ENCODE measurements around the gene GRID1.
"Not testable (repeated sequence)": the region's sequence is repeated elsewhere in the genome, so short reads cannot be mapped to it uniquely, and the experiment has no call there.

The GRID1 gene

DNA sequence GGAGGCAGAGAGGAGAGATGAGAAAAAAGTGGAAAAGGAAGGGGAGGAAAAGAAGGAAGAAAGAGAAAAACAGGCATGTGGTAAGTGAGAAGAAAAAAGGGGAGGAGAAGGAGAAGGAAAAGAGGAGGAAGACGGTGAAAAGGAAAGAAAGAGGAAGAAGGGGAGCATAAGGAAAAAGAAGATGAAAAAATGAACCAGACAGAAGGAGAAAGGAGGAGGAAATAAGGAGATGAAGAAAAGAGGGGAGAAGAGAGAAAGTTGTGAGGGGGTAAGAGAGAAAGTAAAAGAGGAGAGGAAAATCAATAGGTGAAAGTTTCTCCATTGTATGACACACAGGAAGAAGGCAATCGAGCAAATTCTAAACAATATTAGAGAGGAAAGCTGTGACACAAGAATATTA is 663.8 kb downstream of the GRID1 start:
- DNase-seq (ENCODE audit: low spot score) = no peak

DNA sequence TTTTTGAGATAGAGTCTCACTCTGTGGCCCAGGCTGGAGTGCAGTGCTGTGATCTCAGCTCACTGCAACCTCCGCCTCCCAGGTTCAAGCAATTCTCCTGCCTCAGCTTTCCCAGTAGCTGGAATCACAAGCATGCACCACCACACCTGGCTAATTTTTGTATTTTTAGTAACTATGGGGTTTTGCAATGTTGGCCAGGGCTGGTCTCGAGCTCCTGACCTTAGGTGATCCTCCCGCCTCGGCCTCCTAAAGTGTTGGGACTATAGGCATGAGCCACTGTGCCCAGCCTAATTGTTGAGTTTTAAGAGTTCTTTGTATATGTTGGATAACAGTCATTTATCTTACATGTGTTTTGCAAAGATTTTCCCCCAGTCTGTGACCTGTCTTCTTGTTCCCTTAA is 667.5 kb downstream of the GRID1 start:
- DNase-seq (ENCODE audit: low spot score) = not testable (repeated sequence)

DNA sequence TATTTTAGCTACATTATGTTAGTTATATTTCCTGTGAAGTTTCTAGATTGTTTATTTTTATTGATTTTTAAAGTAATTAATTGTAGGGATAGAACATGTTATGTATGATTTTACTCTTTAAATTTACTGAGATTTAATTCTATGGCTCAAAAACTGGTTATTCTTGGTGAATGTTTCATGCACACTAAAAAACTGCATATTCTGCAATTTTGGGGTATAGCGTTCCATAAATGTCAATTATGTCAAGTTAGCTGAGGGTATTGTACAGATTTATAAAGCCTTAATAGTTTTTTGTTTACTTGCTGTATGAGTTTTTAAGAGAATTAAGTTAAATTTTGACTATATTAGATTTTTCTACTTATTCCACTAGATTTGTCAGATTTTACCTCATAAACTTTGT is 669.7 kb downstream of the GRID1 start:
- DNase-seq (ENCODE audit: low spot score) = no peak

DNA sequence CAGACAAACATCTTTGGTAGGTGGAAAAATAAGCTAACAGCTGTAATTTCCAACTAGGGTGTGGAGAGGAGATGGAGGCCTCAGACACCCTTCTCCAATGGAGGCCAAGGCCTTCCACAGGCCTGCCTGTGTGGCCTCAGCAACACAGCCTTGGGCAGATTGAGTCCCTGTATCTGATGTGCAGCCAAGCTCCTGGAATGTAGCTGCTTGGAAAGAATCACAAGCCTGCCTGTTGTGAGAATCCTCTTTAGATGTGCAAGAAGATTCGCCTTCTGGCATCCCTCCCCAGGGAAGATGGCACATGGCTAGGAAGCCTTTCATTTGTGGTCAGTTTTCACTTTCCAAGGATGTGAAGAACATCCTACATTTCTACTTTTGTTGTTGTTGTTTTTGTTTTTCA is 684.0 kb downstream of the GRID1 start:
- no peak for DNase-seq (ENCODE audit: low spot score)

DNA sequence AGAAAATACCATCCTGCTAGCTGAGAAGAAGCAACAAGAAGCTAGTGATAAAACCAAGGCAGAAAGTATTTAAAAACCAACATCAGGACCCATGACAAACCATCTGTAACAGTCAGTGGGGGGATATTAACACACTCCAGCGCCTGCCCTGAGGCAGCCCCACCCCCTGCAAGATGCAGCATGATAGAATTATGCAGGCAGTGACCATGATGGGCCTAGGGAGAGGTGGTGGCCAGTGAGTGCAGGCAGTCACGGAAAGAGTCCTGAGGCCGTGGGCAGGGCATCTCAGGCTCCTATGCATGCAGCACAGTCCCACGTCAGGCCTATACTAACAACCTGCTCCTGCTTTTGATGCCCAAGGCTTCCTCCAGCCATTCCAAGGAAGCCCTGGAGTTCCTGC is 686.9 kb downstream of the GRID1 start:
- DNase-seq (ENCODE audit: low spot score) = no peak

DNA sequence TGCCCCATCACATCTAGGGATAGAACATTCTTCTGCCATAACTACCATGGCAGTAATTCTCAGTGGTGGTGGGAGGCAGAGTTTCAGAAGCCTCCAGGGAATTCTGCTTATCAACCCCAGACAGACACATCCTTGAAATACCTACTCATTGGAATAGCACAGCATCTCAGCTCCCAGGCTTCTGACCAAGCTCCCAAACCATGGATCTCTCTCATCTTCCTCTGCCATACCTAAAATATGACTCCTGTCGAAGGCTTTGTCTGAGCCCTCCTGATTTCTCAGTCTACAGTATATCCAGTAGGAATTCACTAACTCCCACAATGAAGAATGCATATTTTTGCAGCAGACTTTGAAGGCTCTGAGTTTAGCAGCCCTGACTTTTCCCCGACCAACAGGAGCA is 687.5 kb downstream of the GRID1 start:
- no peak for DNase-seq (ENCODE audit: low spot score)

DNA sequence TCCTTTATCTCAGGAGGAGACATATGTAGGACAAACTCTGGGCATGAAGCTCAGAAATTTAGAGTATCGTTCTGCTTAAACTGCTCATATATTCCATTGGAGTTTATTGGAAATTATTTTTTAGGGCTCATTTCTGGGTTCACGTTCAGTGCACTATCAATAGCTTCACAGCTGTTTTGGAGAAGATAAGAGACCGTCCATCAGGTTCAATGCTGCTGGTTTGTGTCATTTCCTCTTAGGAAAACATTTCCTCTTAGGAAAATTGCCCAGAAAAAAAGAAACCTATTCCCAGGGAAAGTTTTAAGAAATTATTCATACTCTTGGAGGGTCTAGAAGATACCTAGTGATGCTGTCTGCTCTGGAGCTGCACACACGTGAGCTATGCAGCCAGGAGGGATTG is 691.7 kb downstream of the GRID1 start:
- no peak for DNase-seq (ENCODE audit: low spot score)

DNA sequence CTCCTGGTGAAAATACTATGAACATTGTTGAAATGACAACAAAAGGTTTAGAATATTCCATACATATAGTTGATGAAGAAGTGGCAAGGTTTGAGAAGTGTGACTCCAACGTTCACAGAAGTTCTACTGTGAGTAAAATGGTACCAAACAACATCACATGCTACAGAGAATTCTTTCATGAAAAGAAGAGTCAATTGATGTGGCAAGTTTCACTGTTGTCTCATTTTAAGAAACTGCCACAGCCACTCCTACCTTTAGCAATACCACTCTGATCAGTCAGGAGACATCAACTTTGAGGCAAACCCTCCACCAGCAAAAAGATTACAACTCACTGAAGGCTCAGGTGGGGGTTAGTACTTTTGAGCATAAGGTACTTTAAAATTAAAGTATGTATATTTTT is 693.3 kb downstream of the GRID1 start:
- DNase-seq (ENCODE audit: low spot score) = no peak

DNA sequence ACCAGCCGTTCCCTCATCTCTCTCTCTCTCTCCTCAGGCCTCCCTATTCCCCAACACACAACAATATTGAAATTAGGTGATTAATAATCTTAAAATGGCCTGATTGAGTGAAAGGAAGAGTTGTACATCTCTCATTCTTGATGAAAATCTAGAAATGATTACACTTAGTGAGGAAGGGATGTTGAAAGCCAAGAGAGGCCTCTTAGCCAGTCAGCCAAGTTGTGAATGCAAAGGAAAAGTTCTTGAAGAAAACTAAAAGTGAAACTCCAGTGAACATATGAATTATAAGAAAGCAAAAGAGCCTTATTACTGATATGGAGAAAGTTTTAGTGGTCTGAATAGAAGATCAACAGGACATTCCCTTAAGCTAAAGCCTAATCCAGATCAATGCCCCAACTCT is 695.1 kb downstream of the GRID1 start:
- no peak for DNase-seq (ENCODE audit: low spot score)

DNA sequence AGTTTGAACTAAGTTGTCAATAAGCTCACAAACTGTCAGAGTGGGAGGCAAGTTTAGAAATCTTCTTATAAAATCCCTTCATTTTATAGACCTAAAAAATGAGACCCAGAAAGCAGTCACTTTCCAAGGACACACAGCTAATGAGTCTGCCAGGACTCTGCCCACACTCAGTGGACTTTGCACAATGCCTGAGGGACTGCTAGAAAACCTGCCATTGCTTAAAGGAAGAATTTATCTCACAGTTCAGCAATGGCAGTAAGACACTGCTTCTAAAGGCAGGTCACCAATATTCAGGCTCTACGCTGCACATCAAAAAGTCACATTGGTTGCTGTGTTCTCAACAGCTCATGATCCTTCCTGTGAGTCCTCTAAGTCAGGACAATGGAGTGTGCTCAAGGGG is 698.1 kb downstream of the GRID1 start:
- DNase-seq (ENCODE audit: low spot score) = no peak

DNA sequence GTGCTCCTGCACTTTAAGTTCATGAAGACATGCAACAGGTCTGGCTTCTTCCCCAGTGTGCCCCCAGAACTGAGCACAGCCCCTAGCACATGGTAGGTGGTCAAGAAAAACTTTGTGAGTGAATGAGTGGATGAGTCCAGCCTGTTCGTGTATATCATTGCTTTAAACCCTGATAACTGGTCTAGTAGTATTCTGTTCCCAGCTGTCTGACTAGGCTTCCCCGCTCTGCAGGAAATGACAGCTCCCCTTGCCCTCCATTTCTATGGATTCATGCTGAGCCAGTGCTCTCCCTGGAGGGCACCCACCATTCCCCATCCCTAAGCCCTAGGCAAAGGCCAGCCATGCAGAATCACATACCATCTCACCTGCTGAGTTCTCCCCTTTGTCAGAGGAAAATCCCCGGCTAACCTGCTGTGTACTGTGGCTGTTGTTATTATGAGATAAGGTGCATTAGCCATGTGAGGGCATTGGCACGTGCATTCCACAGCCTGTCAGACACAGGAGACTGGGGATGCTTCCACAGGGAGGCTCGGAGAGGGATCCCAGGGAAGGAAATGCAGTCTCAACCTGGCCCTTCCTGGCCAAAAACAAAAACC is 698.9 kb downstream of the GRID1 start:
- no peak for DNase-seq (ENCODE audit: low spot score)

DNA sequence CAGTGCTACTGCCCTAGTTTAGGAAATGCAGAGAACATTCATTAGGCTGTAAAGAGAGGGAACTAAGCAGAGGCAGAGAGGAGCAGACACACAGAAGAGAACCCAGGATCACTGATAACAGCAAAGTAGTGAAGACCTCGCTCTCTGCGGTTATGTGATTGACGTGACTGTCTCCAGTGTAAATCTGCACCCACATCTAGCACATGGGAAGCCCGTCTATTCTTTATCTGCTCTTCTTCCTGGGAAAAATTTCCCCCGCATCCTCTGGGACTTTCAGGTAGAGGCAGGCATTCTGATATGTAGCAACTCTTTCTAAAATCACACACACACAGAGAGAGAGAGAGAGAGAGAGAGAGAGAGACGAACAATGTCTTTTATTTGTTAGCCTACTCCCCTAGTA is 699.6 kb downstream of the GRID1 start:
- no peak for DNase-seq (ENCODE audit: low spot score)

DNA sequence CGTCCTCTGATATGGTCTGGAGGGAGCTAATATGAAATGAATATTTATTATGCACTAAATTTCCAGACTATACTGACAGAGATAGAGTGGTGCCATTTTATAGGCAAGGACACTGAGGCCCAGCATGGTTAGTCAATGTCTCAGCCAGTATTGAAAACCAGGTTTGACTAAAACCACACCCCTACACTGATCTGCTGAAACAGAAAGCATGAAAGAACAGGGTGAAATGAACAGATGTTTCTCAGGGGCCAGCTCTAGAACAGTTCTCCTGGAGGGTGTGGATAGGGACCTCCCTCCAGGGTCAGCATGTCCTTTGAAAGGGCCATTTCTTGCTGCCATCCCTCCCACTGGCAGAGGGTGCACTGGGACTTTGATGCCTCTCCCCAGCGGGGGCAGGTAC is 700.5 kb downstream of the GRID1 start:
- DNase-seq (ENCODE audit: low spot score) = no peak

DNA sequence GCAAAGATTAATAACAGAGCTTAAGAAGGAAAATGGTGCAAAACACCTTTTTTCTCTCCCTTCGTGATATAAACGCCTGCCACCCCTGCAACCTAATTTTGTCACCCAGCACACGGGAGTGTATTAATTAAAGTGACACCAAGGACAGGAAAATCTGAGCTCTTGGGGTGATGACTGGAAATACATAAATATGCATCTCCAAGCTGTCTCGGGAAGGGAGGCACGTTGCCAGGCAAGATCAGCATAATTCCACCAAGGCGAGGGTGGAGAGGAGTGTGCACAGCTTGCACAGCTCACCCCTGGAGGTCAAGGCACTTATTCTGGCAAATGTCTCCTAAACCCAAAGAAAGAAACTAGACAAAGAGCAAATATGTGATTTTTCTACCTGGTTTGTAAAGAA is 700.9 kb downstream of the GRID1 start:
- no peak for DNase-seq (ENCODE audit: low spot score)

DNA sequence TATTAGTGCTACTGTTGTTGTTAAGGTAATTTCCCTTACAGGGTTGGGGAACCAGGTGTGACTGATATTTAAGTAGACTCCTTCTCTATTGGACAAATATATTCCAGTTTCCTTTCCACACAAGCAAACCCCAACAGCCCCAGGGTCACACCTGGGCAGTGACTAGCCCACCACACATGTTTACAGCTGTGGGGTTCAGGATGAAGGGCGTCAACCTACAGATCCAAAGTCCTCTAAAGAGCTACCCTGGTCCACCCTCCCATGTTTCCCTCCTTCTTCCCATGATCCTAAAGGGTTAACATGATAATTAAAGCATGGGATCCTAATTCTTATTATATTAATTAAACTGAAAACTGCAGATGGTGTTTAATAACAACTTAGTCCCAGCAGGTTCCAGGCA is 701.5 kb downstream of the GRID1 start:
- no peak for DNase-seq (ENCODE audit: low spot score)

DNA sequence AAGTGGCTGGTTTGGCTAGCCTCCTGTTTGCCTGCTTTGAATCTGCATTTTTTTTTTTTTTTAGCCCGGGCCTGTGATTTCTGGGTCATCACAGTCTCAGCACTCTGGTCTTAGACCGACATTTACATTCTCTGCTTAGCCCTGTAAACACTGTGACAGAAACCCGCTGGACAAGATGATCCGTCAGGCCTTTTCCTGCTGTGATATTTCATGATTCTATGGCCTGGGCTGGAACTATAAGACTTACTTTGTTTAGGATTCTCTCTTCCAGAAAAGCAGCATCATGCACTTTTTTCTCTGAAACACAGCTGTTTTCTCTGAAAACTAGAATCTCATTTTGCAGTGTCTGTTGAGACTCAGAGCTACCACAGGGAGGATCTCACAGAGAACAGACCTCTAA is 705.5 kb downstream of the GRID1 start:
- DNase-seq (ENCODE audit: low spot score) = no peak

DNA sequence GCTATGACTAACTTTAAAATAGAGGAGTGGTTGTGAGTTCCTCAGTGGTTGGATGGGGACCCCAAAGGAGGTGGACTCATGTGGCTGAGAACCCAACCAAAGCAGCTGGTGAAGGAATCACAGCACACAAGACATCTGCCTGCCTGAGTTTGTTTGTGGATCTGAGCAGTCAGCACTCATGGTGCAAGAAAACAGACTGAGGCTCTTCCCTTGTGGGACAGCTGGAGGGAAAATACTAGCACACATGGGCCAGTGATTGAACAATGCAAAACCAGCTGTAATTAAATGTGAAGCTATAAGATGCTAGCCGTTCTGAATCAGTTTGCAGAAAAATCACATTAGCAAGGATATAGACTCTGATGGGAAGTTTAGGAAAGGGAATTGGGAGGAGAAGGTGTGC is 707.3 kb downstream of the GRID1 start:
- DNase-seq (ENCODE audit: low spot score) = no peak

DNA sequence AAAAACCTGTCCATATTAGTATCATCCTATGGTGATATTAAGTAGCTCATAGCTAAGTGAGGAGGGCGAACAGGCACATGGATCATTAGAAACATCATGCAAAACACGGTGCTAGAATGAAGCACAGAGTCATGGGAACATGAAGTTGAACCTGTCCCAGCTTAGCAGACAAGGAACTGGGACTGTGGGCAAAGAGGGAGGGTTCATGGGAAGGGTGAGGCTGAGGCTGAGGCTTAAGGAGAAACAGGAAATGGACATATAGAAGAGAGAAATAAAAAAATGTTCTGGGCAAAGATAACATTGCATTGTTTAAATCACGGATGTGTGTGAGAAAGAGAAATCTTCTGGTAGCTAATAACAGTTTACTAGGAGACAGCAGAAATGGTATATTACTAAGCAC is 708.1 kb downstream of the GRID1 start:
- no peak for DNase-seq (ENCODE audit: low spot score)

DNA sequence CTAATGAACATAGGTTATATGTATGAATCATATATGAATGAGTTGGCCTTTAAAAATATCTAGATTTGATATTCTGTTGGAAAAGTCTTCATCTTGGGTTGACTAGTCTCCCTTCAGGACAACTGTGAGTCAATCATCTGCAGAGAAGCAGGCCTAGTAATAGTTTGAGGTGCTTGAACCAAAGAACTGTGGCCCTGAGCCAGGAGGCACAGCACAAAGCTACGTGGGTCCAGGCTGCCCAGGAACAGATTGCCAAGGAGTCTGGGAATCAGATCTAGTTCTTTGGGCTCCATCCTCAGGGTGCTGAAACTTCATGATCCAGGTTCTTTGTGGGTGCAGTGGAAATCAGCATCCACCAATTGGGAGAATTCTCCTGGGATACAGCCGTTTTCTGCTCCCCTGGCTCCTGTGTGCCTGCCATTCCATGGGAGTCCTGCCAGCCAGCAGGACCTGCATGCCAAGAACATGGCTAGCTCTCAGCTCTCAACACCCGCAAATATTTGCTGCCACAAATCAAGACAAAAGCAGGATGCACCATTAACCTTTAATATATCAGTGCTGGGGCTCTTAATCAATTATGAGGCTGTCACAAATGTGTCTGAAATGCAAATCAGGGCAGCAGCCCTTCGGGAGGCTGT is 709.0 kb downstream of the GRID1 start:
- no peak for DNase-seq (ENCODE audit: low spot score)

DNA sequence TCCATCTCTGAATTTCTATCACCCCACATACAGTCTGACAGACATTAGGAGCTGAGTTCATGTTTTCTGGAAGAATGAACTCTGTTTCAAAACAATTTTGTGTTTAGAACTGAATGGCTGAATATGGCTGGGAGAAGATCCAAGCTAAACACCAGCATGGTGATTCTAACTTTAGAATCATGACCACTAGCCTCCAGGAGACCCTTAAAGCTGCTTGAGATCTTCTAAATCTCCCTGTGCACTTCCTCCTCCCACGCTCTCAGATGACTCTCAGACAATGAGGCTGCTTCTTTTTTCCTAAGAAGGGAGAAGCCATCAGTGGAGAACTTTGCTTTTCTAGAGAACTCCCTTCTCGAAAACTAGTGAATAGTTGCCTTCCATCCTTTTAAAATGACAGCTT is 711.2 kb downstream of the GRID1 start:
- DNase-seq (ENCODE audit: low spot score) = no peak

DNA sequence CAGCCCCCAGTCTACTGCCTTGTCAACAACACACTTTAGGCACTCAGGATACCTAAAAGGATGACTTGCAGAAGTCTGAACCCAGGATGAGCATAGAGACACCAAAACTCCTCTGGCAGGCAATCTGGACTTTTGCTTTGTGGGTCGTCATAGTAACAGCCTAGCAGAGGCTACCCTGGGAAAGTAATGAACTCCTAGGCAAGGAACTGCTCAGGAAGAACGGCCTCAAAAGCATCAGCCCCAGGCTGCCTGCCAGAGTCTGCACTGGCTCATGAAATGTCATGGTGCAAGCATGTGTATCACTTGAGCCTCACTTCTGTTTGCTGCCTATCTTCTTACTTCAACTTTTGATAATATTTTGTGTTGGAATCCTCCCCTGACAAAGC is 715.1 kb downstream of the GRID1 start:
- DNase-seq (ENCODE audit: low spot score) = no peak

DNA sequence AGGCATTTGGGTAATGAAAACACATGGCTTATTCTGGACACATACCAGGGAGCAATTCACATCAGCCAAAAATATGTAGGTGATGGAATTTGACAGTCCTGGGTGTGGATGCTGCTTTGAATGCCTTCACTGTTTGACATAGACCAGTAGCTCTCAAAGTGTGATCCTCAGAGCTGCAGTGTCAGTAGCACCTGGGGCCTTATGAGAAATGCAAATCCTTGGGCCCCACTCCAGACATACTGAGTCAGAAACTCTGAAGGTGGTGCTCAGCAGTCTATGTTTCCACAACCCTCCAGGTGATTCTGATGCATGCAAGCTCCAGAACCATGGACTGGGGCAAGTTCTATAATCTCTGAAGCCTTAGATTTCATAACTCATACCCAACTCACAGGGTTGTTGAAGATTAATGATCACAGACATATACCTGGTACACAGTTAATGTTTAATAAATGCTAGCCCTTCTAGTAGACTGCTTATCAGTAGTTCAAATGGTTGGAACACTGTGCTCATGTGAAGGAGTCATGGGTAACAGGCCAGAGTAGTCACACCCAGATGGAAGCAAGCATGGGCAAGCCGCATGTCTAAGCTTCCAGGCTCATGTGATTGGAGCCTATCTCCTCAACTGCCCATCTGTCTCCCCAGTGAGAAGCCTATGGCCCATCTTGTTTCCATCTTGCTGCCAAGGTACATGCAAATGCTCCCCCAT is 715.7 kb downstream of the GRID1 start:
- no peak for DNase-seq (ENCODE audit: low spot score)

DNA sequence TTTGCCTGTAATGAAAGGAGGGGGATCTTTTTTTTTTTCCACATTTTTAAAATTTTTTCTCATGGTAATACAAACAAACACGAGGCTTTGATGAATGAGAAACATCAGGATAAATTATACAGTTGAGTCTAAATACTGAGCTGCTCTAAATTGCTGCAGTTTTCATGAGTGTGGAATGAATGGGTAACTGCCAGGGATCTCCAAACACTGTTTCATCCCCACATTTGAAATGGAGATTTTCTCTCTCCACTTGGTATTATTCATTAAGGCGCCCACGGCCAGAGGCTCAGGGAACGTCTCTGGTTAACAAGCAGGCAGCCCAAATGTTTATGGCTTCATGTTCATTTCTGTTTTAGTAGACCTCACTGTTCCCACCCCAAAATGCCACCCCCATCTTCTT is 717.1 kb downstream of the GRID1 start:
- no peak for DNase-seq (ENCODE audit: low spot score)

DNA sequence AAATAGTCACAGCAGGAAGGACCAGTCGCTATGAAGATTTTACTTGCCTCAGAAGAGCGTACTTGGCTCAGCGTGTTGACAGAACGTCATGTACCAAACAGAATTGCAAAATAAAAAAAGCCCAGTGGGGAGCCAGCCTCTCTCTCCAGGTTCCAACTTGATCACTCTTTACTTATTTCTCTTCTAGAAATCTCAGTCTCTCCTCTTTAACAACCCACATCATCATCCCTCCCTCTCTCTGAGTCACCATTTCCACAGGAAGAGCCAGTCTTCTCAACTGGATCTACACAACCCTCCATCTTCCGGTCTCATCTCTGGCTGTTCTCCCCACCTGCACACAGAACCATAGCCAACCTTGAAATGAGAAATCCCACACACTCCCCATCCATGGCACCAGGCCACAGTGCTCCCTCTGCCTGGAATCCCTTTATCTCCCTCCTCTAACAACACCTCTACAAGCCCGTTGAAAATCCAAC is 718.3 kb downstream of the GRID1 start:
- no peak for DNase-seq (ENCODE audit: low spot score)
